Hematopoietic multipotent progenitor cell treated with erythropoietin and hydrocortisone succinate and interleukin-3 and kit ligand, for 4 days (in vitro differentiated cells): Measurements from ENCODE around the gene GTPBP4.
"Not testable (repeated sequence)": the region's sequence is repeated elsewhere in the genome, so short reads cannot be mapped to it uniquely, and the experiment has no call there.

Experiments used
- DNase-seq: peaks from one replicate; pipeline ENCODE4 v3.0.0-alpha.2; 2015

GTPBP4 gene

DNA sequence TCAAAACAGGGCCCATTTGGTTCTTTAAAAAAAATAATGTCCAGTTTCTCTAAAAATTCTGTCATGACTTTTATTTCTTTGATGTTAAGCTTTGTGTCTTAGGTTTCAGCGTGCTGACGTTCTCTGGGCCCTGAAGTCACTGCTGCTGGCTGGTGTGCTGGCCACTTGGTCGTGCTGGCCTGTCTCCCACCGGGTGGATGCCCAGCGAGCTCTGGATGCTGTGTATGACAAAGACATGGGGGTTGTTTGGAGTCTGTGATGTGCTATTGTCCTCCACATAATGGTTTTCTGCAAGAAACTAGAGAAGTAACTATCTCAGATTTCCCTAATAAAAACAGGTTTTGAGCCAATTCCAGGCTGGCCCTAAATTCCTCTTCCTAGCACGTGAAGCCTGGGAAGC lies 47.0 kb downstream of the GTPBP4 start:
- no peak for DNase-seq

DNA sequence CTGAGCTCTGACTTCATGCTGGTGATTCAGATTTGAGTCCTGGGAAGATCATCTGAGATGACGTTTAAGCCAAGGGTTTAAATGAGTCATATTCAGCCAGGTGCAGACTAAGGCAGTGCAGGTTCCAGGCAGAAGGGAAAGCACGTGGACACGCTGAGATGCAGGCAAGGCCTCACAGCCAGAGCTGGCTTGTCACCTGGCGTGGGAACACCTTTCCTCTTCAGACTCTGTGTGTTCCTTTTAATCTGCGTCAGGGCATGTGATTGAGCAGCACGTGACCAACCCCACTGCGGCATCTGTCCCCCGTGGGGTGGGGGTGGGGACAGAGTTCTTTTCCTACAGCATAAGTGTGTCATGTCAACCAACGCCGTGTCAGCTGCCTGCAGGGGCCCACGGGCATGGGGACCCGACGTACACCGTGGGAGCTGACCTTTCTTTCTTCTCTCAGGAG lies 48.1 kb downstream of the GTPBP4 start:
- DNase-seq, result no peak

- DNase-seq, result no peak
Measured at GRCh38 chr10:1037098-1037497, 48.9 kb downstream of the GTPBP4 start.

- DNase-seq, result not testable (repeated sequence)
Measured at GRCh38 chr10:1038769-1039168, 50.5 kb downstream of the GTPBP4 start.

DNA sequence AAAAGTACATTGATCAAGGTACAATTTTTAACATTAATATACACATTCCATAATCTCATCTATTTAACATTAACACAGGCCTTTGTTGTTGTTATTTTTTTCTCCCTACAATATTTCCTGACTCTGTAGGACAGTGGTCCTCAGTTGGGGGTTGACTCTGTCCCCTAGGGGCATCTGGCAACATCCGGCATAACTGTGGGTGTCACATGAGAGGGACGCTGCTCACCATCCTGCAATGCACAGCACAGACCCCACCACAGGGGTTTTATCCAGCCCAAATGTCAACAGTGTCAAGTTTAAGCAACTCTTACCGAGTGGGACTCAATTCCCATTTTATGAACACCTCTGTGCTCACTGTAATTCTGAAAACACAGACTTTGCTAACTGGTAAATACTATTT lies 51.9 kb downstream of the GTPBP4 start:
- DNase-seq, result no peak

- DNase-seq, result no peak
Measured at GRCh38 chr10:1041514-1041913, 53.3 kb downstream of the GTPBP4 start.

GRCh38 chr10:1043532-1043995 lies 55.3 kb downstream of the GTPBP4 start:
- peak; percentile 75 for DNase-seq

DNA sequence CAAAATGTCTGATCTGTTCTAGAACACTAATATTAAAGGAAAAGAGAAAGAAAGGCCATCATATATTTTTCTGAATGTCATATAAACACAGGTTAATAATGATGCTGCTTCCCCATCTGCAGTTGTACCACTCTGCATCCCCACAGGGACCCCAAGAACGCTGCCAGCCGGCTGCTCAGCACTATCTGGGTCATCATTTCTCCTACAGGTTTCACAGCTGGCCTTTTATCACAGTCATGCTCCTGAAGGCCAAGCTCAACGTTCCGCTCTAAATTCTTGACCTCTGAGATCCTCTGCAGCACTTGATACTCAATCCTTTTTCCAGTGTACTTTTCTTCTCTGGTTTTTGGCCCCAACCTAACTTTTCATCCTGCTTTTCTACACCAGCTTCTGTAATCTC lies 55.9 kb downstream of the GTPBP4 start:
- DNase-seq, result no peak

DNA sequence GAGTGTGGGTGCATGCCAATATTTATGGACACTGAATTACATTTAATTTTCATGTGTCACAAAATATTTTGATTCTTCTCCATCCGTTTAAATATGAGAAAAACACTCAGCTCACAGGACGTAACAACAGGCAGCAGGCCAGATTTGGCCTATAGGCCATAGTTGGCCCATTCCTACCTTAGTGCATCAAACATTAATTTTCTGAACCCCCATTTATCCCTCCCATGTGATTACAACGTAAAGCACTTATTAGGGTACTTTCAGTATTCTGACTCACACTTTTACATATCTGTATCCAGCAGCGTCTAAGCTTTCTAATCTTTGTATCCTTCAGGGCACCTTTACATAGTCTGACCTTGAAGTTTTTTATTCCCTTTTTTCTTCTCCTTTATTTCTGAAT lies 56.7 kb downstream of the GTPBP4 start:
- DNase-seq, result no peak

DNA sequence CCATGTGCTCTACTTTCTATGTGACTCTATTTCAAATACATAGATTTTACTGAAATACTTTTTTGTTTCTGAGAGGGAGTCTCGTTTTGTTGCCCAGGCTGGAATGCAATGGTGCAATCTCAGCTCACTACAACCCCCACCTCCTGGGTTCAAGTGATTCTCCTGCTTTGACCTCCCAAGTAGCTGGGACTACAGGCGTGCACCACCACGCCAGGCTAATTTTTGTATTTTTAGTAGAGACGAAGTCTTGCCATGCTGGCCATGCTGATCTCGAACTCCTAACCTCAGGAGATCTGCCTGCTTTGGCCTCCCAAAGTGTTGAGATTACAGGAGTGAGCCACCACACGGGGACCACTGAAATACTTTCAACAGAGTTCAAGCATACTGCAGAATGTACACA lies 57.2 kb downstream of the GTPBP4 start:
- no peak for DNase-seq

GRCh38 chr10:1047937-1048336 lies 59.7 kb downstream of the GTPBP4 start:
- DNase-seq, result peak; percentile 71

- DNase-seq, result no peak
Measured at GRCh38 chr10:1048349-1048731, 60.1 kb downstream of the GTPBP4 start.

DNA sequence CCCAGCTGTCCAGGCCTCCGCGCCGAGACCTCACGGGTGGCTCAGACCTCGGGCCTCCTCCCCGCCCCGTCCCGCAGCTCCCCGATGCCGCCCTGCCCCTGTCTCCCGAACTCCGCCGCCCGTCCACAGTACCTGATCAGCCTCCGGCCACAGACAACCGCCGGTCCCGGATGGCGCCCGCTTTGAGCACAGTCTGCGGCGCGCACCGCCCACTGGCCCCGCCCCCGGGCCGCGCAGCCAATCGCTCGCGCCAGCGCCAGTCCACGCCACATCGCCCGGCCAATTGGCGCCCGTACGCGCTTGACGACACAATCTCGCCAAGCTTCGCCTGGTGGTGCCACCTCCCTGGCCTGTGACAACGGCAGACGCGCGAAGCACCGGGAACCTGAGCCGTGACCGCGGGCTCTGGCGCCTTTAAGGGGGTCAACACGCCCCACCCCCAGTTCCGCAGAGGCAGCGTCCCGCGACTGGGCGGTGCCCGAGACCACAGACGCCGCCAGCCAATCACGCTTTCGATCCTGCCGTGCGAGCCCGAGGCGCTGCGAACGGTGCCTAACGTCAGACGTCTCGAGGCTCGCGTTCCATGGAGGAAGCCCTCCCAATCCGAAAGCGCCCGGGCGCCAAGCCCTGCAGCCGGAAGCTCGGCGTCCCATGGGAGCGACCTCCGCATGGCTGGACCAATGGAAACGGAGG lies 60.6 kb downstream of the GTPBP4 start, which contains the start of gene IDI1:
TSS of gene IDI1 (minus strand) at position 388 of the 693 bp plus-strand sequence. CDS start at position 272, 116 bp downstream.
- DNase-seq, result peak; percentile 99

GRCh38 chr10:1049425-1049958 lies 61.3 kb downstream of the GTPBP4 start:
- no peak for DNase-seq

DNA sequence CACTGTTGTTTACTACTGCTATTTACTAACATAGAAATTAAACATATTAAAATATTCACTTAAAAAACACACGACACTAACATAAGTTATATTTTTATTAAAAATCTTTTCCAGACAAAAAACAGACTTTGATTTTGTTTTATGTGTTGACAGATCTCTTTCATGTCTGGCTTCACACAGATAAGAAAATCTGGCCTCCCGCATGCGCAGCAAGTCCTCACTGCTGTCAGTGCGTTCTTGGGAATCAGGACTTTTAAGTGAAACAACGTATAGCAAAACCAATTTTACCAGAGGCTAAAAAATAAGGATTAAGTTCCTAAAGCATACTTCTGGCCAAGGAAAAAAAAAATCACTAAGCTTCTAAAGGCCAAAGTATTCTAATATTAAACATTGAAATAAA lies 61.9 kb downstream of the GTPBP4 start:
- peak; percentile 78 for DNase-seq

GRCh38 chr10:1050554-1050953 lies 62.3 kb downstream of the GTPBP4 start:
- no peak for DNase-seq

DNA sequence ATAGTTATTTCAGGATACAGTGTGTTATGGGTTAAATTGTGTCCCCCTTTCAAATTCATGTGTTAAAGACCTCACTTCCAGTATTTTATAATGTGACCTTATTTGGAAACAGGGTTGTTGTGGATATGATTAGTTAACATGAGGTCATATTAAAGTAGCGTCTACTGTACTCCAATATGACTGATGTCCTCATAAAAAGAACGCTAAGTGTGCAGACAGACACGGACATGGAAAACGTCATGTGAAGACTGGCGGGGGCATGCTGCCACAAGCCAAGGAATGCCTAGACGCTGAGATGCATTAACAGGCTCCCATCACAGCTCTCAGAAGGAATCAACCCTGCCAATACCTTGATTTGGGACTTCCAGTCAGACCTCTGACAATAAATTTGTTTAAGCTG lies 66.5 kb downstream of the GTPBP4 start:
- DNase-seq, result no peak

GRCh38 chr10:1056326-1057105 lies 68.3 kb downstream of the GTPBP4 start, which contains the start of gene WDR37:
TSS of gene WDR37 (plus strand) at chr10:1056385. CDS start at chr10:1072156, 15,771 bp downstream.
- DNase-seq, result peak; percentile 93

- peak; percentile 82 for DNase-seq
Measured at GRCh38 chr10:1057106-1057657, 68.9 kb downstream of the GTPBP4 start.

GRCh38 chr10:1058017-1058416 lies 69.8 kb downstream of the GTPBP4 start:
- no peak for DNase-seq

DNA sequence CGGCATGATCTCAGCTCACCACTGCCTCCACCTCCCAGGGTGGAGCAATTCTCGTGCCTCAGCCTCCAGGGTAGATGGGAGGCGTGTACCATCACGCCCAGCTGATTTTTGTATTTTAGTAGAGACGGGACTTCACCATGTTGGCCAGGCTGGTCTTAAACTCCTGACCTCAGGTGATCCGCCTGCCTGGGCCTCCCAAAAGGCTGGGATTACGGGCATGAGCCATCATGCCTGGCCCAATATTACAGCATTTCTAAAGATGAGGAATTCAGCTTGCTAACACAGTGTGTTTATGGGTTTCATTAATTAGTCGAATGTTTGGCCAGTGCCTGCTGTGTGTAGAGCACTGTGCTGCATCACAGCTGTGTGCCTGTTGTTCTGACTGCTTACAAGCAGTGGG lies 71.7 kb downstream of the GTPBP4 start:
- DNase-seq, result no peak

DNA sequence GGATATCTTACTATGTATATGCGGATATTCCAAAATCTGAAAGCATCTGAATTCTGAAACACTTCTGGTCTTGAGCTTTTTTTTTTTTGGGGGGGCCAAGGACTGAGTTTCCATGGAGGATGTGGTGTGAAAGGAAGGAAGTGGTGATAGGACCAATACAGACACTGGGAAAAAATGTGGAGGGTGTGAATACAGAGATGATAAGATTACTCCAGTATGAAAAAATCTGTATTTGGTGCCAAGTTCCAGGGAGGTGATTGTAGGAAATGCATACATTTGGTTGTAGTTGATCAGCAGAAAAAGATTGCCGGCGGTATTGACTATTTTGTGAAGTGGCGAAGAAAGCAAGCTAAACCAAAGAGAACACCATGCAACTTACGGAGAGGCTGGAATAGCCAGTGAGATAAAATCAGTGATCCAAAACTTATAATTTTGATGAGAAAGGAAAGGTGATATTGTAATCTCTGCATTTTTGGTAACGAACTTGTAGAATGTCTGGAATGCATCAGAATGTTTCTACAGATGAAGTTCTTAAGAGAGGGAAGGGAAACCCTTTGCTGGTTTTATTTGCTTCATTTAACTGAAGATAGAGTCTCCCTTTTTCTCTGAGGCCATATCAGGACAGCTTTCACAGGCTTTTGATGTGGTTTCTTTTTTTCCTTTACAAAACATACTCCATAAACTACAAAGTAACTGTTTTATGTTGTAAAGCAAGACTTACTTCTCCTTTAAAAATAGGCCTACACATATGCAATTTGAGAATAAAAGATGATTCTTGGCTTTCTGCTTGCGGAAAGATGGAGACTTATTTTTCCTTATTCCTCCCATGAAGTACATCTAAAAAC lies 73.9 kb downstream of the GTPBP4 start:
- no peak for DNase-seq
